Measurements from ENCODE around the gene VEGFB.

Gene VEGFB

GRCh38 chr11:64268893-64269539 is 34.6 kb downstream of the VEGFB start:
- TF ChIP-seq, protein P1, sequence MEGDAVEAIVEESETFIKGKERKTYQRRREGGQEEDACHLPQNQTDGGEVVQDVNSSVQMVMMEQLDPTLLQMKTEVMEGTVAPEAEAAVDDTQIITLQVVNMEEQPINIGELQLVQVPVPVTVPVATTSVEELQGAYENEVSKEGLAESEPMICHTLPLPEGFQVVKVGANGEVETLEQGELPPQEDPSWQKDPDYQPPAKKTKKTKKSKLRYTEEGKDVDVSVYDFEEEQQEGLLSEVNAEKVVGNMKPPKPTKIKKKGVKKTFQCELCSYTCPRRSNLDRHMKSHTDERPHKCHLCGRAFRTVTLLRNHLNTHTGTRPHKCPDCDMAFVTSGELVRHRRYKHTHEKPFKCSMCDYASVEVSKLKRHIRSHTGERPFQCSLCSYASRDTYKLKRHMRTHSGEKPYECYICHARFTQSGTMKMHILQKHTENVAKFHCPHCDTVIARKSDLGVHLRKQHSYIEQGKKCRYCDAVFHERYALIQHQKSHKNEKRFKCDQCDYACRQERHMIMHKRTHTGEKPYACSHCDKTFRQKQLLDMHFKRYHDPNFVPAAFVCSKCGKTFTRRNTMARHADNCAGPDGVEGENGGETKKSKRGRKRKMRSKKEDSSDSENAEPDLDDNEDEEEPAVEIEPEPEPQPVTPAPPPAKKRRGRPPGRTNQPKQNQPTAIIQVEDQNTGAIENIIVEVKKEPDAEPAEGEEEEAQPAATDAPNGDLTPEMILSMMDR (IDR thresholded peaks at IDR 0.05; ENCODE audit: poor library complexity, severe bottlenecking), result peak; percentile 19
- H3K4me1 ChIP-seq (ENCODE audit: insufficient read depth, poor library complexity, severe bottlenecking), result peaks cover 19% of the 10 kb centered on the region
- no peak for DNase-seq (ENCODE audit: low spot score)
- no peaks in the 10 kb centered on the region for H3K9me3 ChIP-seq (ENCODE audit: severe bottlenecking)
- ATAC-seq (ENCODE audit: low read depth), result peak; percentile 8
- H3K4me3 ChIP-seq (ENCODE audit: severe bottlenecking), result peak overlapping the region; percentile 38
- no peaks in the 10 kb centered on the region for H3K27me3 ChIP-seq (ENCODE audit: insufficient read depth, poor library complexity, severe bottlenecking)
- peaks cover 22% of the 10 kb centered on the region for H3K36me3 ChIP-seq (ENCODE audit: low read depth)
- peak overlapping the region; percentile 92 for H3K27ac ChIP-seq (ENCODE audit: poor library complexity, severe bottlenecking)

GRCh38 chr11:64269540-64270220 is 35.3 kb downstream of the VEGFB start:
- peaks cover 16% of the 10 kb centered on the region for H3K36me3 ChIP-seq (ENCODE audit: low read depth)
- H3K27ac ChIP-seq (ENCODE audit: poor library complexity, severe bottlenecking), result peak overlapping the region; percentile 92
- peak overlapping the region; percentile 38 for H3K4me3 ChIP-seq (ENCODE audit: severe bottlenecking)
- no peaks in the 10 kb centered on the region for H3K27me3 ChIP-seq (ENCODE audit: insufficient read depth, poor library complexity, severe bottlenecking)
- peaks cover 19% of the 10 kb centered on the region for H3K4me1 ChIP-seq (ENCODE audit: insufficient read depth, poor library complexity, severe bottlenecking)
- TF ChIP-seq, protein P1 (IDR thresholded peaks at IDR 0.05; ENCODE audit: poor library complexity, severe bottlenecking), result no peak
- H3K9me3 ChIP-seq (ENCODE audit: severe bottlenecking), result no peaks in the 10 kb centered on the region
- peak; percentile 77 for ATAC-seq (ENCODE audit: low read depth)
- DNase-seq (ENCODE audit: low spot score), result peak; percentile 96

- Histone ChIP-seq H3K4me3 (ENCODE audit: severe bottlenecking) (no peak overlapping the region), H3K27me3 (ENCODE audit: insufficient read depth, poor library complexity, severe bottlenecking) (no peaks in the 10 kb centered on the region), H3K9me3 (ENCODE audit: severe bottlenecking) (no peaks in the 10 kb centered on the region), H3K4me1 (ENCODE audit: insufficient read depth, poor library complexity, severe bottlenecking) (peaks cover 18% of the 10 kb centered on the region), H3K36me3 (ENCODE audit: low read depth) (peaks cover 21% of the 10 kb centered on the region), H3K27ac (ENCODE audit: poor library complexity, severe bottlenecking) (peak overlapping the region; percentile 86)
- TF ChIP-seq, protein P1 (IDR thresholded peaks at IDR 0.05; ENCODE audit: poor library complexity, severe bottlenecking), result no peak
- DNase-seq (ENCODE audit: low spot score) (no peak), ATAC-seq (ENCODE audit: low read depth) (no peak)
These were observed 40.8 kb downstream of the VEGFB start for GRCh38 chr11:64275031-64275800.

DNA sequence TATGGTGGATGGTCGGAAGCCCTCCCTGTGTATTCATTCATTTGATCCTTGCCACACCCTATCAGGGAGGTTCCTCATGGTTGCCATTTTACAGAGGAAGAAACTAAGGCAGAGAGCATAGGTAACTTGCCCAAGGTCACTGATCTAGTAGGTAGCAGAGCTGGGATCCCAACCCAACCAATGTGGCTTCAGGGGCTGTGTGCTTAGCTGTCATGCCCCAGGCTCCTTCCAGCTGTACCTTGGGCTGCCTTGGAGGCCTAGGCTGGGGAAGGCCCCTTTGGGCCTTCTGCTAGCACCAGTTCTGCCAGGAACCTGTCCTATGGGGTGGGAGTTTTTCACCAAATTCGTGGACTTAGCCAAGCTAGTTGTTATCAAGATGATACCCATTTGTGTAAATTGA is 41.5 kb downstream of the VEGFB start:
- Histone ChIP-seq H3K27ac (ENCODE audit: poor library complexity, severe bottlenecking) (peak overlapping the region; percentile 86), H3K4me3 (ENCODE audit: severe bottlenecking) (no peak overlapping the region), H3K27me3 (ENCODE audit: insufficient read depth, poor library complexity, severe bottlenecking) (no peaks in the 10 kb centered on the region), H3K9me3 (ENCODE audit: severe bottlenecking) (no peaks in the 10 kb centered on the region), H3K4me1 (ENCODE audit: insufficient read depth, poor library complexity, severe bottlenecking) (peaks cover 18% of the 10 kb centered on the region), H3K36me3 (ENCODE audit: low read depth) (peaks cover 23% of the 10 kb centered on the region)
- ATAC-seq (ENCODE audit: low read depth) (no peak), DNase-seq (ENCODE audit: low spot score) (no peak)
- TF ChIP-seq, protein P1 (IDR thresholded peaks at IDR 0.05; ENCODE audit: poor library complexity, severe bottlenecking), result no peak

Measured in RWPE2 (cell line).